ENCODE results near the gene QDPR.

DNA sequence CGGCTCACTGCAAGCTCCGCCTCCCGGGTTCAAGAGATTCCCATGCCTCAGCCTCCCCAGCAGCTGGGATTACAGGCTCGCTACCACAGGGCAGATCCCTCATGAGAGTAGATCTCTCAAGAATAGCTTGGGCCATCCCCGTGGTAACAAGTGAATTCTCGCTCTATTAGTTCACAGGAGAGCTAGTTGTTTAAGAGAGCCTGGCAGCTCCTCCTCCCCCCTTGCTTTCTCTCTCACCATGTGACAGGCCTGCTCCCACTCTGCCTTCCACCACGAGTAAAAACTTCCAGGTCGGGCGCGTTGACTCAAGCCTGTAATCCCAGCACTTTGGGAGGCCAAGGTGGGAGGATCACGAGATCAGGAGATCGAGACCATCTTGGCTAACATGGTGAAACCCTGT, 34.8 kb upstream of the QDPR start:
- no peak for TF ChIP-seq CTCF (IDR thresholded peaks at IDR 0.05)
- no peak for TF ChIP-seq ZFX (IDR thresholded peaks at IDR 0.05; ENCODE audit: borderline replicate concordance)
